Medulla oblongata (tissue), 1 donor: Measurements from ENCODE around the gene LPP.
A peak's percentile ranks its signal among the peaks of the same experiment; 100 is the strongest.

Source experiments
- DNase-seq: peaks from one replicate; pipeline ENCODE4 v3.0.0-alpha.2; 2015; ENCODE audit errors: extremely low spot score

Gene LPP

GRCh38 chr3:188911026-188911850 is 757.3 kb downstream of the LPP start:
- DNase-seq, result no peak

GRCh38 chr3:188913084-188913483 is 759.1 kb downstream of the LPP start:
- DNase-seq, result no peak

- no peak for DNase-seq
Measured at GRCh38 chr3:188914552-188914951, 760.6 kb downstream of the LPP start.

- DNase-seq, result no peak
Measured at GRCh38 chr3:188915127-188915526, 761.2 kb downstream of the LPP start.

GRCh38 chr3:188916934-188917401 is 763.0 kb downstream of the LPP start:
- DNase-seq, result peak; percentile 64

GRCh38 chr3:188918093-188918492 is 764.1 kb downstream of the LPP start:
- DNase-seq, result no peak

GRCh38 chr3:188923671-188924070 is 769.7 kb downstream of the LPP start:
- no peak for DNase-seq

- DNase-seq, result no peak
Measured at GRCh38 chr3:188925376-188925775, 771.4 kb downstream of the LPP start.

- DNase-seq, result no peak
Measured at GRCh38 chr3:188926111-188926510, 772.2 kb downstream of the LPP start.

- no peak for DNase-seq
Measured at GRCh38 chr3:188926741-188927511, 773.0 kb downstream of the LPP start.

- DNase-seq, result no peak
Measured at GRCh38 chr3:188927971-188928370, 774.0 kb downstream of the LPP start.

- DNase-seq, result no peak
Measured at GRCh38 chr3:188929137-188929536, 775.2 kb downstream of the LPP start.

GRCh38 chr3:188931036-188931435 is 777.1 kb downstream of the LPP start:
- DNase-seq, result no peak

- DNase-seq, result no peak
Measured at GRCh38 chr3:188931531-188931930, 777.6 kb downstream of the LPP start.

- DNase-seq, result no peak
Measured at GRCh38 chr3:188934989-188935388, 781.0 kb downstream of the LPP start.

GRCh38 chr3:188936597-188937107 is 782.7 kb downstream of the LPP start:
- DNase-seq, result no peak

GRCh38 chr3:188937389-188937788 is 783.4 kb downstream of the LPP start:
- no peak for DNase-seq

- DNase-seq, result no peak
Measured at GRCh38 chr3:188938999-188939398, 785.0 kb downstream of the LPP start.

GRCh38 chr3:188939814-188940572 is 786.0 kb downstream of the LPP start:
- DNase-seq, result no peak
